ENCODE measurements around the gene ASB16.

Gene ASB16

DNA sequence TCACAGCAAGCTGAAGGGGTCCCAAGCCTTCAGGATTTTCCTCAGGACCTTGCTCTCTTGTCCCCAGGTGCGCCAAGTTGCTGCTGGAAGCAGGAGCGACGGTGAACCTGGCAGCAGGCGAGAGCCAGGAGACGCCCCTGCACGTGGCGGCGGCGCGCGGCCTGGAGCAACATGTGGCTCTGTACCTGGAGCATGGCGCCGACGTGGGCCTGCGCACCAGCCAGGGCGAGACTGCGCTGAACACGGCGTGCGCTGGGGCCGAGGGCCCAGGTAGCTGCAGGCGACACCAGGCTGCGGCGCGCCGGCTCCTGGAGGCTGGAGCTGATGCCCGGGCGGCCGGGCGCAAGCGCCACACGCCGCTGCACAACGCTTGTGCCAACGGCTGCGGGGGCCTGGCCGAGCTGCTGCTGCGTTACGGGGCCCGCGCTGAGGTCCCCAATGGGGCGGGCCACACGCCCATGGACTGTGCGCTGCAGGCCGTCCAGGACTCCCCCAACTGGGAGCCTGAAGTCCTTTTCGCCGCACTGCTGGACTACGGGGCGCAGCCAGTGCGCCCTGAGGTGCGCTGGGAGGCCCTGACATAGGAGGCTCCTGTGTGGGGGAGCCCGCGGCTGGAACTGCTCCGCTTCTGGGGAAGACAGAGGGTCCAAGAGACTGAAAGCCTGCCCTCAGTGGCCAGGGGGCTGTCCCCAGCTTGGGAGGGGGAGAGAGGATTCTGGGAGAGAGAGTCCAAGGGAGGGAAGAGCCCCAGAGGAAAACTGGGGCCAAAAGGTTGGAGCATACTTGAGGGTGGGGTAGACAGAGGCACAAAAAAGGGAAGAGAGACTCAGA is 6.4 kb downstream of the ASB16 start:
- TF ChIP-seq, protein P1, sequence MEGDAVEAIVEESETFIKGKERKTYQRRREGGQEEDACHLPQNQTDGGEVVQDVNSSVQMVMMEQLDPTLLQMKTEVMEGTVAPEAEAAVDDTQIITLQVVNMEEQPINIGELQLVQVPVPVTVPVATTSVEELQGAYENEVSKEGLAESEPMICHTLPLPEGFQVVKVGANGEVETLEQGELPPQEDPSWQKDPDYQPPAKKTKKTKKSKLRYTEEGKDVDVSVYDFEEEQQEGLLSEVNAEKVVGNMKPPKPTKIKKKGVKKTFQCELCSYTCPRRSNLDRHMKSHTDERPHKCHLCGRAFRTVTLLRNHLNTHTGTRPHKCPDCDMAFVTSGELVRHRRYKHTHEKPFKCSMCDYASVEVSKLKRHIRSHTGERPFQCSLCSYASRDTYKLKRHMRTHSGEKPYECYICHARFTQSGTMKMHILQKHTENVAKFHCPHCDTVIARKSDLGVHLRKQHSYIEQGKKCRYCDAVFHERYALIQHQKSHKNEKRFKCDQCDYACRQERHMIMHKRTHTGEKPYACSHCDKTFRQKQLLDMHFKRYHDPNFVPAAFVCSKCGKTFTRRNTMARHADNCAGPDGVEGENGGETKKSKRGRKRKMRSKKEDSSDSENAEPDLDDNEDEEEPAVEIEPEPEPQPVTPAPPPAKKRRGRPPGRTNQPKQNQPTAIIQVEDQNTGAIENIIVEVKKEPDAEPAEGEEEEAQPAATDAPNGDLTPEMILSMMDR (IDR thresholded peaks at IDR 0.05; ENCODE audit: extremely low read depth, missing control alignments) = no peak

DNA sequence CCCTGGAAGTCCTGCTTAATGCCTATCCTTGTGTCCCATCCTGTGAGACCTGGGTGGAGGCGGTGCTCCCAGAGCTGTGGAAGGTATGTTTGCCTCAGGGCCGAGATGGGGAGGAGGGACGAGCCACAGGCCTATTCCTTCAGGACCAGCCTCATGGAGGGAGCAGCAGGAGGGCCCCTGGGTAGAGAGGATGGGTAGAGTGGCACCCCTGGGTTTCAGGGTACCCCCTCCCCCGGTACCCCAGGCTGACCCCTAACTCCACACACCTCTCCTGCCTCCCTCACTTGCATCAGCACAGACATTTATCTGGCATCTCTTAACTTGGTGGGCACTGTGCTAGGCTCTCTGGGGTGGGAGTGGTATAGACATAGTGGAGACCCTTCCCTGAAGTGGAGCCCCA is 7.1 kb downstream of the ASB16 start:
- TF ChIP-seq, protein P1 (IDR thresholded peaks at IDR 0.05; ENCODE audit: extremely low read depth, missing control alignments) = no peak

More for the DNA sequence above, 6.4 kb downstream of the ASB16 start:
- DNase-seq (ENCODE audit: low spot score) = no peak

DNA sequence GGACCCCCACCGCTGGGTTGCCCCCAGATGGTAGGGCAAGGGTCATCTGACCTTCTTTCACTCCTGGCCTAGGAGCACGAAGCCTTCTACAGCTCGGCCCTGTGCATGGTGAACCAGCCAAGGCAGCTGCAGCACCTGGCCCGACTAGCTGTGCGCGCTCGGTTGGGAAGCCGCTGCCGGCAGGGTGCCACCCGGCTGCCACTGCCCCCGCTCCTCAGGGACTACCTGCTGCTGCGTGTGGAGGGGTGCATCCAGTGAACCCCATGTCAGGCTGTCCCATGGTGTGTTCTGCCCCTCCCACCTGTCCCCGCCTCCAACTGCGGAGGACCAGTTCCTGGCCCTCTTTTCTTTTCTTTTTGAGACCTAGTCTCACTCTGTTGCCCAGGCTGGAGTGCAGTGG is 7.6 kb downstream of the ASB16 start:
- DNase-seq (ENCODE audit: low spot score) = no peak
- TF ChIP-seq, protein P1 (IDR thresholded peaks at IDR 0.05; ENCODE audit: extremely low read depth, missing control alignments) = no peak

More for the DNA sequence above, 7.1 kb downstream of the ASB16 start:
- peak; percentile 39 for DNase-seq (ENCODE audit: low spot score)

DNA sequence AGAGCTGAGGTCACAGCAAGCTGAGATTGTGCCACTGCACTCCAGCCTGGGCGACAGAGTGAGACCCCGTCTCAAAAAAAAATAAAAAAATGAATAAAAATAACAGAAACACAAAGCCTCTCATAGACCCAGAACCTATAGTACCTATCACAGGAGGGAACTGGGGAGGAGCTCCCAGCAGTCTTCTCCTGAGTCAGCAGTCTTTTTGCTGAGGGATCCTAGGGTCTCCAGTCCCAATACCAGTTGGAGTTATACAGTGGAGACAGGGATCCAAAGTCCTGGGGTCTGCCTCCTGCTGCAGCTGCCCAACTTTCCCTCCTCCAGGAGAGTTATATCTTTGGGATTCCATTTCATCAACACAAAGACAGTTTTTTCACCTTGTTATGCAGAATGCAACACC is 12.5 kb downstream of the ASB16 start:
- DNase-seq (ENCODE audit: low spot score) = no peak
- TF ChIP-seq, protein P1 (IDR thresholded peaks at IDR 0.05; ENCODE audit: extremely low read depth, missing control alignments) = no peak

DNA sequence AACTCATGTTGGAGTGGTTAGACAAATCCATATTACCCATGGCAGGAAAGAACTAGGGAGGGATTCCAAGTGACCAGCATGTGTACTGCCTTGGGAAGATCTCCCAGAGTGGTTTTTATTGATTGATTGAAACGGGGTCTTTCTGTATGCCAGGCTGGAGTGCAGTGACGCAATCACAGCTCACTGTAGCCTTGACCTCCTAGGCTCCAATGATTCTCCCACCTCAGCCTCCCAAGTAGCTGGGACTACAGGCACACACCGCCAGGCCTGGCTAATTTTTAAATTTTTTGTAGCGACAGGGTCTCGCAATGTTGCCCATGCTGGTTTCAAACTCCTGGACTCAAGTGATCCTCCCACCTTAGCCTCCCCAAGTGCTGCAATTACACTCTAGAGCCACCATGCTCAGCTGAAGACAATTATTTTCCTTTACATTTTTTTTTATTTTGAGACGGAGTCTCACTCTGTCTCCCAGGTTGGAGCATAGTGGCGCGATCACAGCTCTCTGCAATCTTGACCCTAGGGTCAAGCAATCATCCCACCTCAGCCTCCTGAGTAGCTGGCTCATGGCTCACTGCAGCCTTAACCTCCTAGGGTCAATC is 13.8 kb downstream of the ASB16 start:
- TF ChIP-seq, protein P1 (IDR thresholded peaks at IDR 0.05; ENCODE audit: extremely low read depth, missing control alignments) = no peak
- DNase-seq (ENCODE audit: low spot score) = no peak

DNA sequence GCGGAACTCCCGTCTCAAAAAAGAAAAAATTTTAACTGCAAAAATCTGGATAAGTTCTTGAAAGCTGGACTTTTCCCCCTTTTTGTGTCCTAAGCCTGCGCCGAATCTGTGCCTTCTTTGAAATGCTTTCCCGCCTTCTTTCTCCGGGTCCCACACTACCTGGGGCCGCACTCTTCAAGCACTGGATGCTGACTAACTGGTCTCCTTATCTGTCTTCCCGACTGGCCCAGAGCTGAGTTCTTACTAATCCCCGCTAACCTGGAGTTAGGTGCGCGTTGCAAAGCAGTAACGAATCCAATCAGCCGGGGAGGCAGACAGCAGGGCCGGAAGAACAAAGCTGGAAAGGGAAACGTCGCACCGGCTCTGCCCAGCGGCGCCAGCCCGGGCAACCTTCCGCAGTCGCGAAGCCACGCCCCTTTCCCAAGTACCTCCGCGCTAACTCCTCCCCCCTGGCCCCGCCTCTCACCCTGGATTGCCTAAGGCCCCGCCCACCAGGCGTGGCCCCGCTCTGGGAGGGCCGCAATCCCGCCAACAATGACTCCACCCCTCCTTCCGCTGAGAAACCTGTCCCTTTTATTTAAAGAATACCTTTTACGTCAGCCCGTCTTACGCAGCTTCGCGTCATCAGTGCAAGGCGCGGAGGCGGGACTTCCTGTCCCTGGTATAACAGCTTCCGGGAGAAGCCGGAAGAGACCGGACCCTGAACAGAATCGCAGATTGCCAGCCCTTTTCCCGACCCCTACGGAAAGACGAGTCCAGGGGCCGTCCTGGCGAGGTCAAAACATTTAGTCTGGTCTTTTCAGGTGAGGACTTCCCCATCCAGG is 16.0 kb downstream of the ASB16 start, which contains the start of gene TMUB2:
Gene TMUB2 (plus strand): TSS at position 666 of the 824 bp plus-strand sequence. CDS start 737 bp downstream, outside the sequence.
- TF ChIP-seq, protein P1 (IDR thresholded peaks at IDR 0.05; ENCODE audit: extremely low read depth, missing control alignments) = no peak
- peak; percentile 100 for DNase-seq (ENCODE audit: low spot score)

Measured in GM20000 (cell line).